GM19455 (cell line): ENCODE results near the gene AMBP.
A peak's percentile ranks its signal among the peaks of the same experiment; 100 is the strongest.

ENCODE experiments used
- ATAC-seq: cut with Tn5 transposase; IDR thresholded peaks from one replicate; pipeline ENCODE4 v1.9.1; 2021; ENCODE audit not compliant: unreplicated experiment

AMBP gene

DNA sequence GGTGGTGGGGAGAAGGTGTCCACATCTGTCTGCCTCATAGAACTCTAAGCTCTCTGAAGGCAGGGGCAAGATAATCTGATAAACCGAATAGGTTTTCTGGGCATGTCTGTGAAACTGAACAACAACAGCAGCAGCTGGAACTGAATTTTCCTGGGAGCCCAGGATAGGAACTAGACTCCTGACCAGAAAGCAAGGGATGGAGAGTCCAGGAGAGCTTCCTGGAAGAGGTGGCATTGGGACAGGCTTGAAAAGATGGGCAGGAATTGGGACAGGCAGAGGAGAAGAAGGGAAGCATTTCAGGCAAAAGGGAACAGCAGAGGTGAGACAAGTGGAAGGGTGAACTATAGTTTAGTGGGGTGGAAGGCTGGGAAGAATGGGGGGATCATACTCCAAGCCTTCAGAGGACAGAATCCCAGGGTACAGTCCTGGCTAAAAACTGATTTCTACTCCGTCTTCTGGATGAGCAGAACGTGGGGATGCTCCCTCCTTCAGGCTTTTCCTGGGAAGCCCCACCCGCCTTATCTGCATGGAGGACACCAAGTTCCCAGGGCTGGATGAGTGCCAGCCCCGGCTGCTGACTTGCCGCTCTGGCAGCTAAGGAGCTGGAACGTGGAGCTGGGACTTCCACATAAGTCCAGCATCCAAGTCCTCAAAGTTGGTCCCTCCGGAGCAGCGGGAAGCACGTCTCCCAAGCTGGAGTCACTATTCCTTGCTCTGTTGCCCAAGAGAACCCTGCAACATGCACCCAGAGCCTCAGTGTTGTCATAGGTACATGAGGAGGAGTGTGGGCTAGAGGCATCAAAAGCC, 34.9 kb upstream of the AMBP start:
- no peak for ATAC-seq

DNA sequence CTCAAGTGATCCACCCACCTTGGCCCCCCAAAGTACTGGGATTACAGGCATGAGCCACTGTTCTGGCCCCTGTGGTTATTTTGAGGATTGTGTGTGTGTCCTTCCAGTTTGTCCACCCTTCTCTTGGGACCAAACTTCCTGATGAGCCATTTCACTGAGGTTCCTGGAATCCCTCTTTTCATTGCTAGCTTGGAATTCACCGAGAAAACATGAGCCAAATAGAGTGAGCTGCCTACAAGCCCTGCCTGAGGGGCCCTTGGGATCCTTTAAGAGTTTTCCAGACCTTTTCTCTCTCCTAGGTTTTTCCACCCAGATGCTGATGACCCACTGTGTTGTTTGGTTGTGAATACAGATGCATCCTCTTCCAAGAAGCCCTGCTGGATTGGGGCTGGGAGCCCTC, 34.2 kb upstream of the AMBP start:
- no peak for ATAC-seq

DNA sequence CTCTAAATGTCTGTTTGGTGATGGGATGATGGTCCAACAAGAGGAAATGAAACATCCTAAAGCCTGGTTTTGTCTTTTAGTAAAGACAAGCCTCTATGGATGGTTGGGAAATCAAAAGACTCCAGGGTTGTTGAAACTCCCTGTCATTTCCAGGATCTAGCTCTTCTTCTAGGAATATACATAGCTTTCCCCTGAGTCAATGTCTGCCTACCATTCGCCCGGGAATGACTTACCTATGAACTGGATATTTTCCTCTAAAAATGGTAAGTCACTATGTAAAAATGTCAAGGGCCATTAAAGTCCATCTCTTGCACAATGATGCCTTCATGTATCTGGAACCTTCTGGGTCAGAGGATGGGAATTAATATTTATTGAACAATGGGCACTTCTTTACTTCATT, 32.1 kb upstream of the AMBP start:
- ATAC-seq, result no peak

DNA sequence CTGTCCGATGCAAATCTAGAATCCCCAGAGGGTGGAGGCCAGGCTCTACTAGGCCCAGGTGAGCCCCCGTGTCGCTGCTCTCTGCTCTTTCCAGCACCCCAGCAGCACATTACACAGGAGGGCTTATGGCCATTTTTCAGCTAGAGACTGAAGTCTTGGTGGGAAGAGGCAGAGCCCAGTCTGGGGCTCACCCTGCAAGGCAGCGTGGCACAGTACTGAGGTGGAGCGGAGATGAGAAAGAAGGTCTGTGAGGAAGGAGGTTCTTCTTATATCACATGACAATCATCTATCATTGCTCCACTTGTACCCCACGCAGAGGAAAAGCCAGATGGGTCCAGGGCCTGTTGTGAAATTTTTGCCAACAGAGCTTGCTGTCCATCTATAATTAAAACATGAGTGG, 31.0 kb upstream of the AMBP start:
- no peak for ATAC-seq

DNA sequence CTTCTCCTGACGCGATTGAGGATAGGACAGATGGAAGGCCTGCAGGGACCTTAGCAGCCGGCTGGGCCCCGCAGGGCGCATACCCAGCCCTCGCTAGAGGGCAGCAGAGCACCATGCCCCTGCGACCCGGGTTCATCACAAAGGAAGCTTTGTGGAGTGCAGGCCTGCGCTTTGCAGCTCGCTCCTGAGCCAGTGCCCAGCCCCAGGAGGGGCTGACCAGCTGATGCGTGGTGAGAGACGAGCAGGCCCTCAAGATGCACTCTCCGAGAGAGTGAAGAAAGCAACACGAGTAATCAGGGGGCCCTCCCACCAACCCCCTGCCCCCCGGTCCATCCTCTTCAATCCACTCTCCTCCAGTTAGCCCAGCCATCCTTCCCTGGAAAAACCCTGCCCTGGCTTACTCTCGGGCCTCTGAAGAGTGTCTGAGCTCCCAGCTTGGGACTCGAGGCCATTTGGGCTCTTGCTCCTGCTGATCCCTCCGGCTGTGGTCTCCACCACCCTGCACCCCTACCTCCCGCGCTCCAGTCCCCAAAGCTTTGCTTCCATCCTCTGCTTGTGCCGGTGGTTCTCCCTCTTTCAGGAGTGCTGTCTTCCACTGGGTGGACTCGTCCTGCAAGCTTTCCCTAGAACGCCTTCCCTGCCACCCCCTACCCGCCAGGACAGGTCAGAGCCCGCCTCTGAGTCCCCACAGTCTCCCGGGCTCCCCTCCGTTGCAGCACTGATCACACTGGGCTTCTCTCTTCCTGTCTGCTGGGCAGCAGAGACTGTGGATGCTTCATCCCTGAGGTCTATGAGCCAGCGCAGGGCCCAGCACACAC, 30.1 kb upstream of the AMBP start:
- ATAC-seq, result peak; percentile 86

DNA sequence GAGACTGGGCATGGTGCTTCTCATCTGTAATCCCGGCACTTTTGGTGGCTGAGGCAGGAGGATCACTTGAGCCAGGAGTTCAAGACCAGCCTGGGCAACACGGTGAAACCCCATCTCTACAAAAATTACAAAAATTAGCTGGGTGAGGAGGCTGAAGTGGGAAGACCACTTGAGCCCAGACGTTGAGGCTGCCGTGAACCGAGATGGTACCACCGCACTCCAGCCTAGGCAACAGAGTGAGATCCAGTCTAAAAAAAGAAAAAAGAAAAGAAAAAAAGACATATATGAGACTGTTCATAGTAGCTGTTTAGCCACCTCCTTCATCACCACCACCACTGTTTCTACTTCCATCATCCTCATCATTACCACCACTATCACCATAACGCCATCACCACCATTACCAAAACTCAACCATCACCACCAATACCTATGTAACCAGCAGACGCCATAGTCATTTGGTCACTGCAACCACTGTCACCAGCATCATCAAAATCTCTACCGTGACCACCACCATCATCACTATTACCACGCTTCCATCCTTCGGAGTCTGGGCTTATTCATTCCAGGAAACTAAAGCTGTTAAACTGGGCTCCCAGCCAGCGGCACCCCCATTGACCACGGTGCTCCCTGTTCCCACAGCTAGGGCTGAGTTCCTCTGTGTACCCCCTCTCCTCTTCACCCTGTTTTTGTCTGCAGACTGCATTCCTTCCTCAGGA, 29.3 kb upstream of the AMBP start:
- no peak for ATAC-seq

DNA sequence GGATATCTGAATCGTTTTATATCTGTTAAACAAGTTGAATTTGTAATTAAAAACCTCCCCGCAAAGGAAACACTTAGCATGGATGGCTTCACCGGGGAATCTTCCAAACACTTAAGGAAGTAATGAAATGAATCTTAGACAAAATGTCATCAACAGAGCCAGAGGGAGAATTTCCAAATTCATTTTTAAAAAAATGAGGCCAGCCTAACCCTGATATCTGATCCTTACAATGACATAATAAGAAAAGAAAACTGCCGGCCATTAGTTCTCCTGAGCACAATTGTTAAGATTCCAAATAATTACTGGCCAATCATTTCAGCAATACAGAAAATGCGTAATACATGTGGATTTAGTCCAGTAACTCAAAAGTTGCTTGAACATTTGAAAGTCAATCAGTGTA, 27.1 kb upstream of the AMBP start:
- ATAC-seq, result no peak

DNA sequence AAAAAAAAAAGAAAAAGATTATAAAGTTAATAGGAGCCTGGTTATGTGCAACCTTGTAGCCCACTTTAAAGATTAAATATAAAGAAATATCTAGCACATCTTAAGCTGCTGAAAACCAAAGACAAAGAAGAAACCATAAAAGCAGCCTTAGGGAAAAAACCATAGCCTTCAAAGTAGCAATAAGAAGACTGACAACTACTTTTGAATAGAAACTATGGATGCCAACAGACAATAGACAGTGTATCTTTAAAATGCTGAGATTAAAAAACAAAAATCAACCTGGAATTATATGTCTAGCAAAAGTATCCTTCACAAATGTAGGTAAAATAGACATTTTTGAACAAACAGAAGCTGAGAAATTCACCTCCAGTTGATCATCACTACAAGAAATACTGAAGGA, 24.4 kb upstream of the AMBP start:
- ATAC-seq, result no peak

DNA sequence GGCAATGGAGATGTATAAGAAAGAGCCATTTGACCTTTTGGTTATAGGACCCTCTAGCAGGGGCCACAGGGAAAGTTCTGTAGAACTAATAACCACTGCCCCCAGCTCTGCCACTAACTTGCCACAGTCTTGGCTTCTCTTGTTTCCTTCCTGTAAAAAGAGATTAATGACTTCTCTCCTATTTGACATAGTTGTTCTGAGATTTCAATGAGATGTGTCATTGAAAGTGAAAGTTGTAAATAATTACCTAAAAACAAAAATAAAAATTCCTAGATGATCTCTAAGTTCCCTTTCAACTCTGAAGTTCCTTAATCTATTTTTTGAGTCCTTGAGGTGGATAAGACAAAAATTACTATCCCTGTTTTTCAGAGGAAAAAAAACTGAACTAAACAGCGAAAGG, 22.4 kb upstream of the AMBP start:
- ATAC-seq, result no peak

DNA sequence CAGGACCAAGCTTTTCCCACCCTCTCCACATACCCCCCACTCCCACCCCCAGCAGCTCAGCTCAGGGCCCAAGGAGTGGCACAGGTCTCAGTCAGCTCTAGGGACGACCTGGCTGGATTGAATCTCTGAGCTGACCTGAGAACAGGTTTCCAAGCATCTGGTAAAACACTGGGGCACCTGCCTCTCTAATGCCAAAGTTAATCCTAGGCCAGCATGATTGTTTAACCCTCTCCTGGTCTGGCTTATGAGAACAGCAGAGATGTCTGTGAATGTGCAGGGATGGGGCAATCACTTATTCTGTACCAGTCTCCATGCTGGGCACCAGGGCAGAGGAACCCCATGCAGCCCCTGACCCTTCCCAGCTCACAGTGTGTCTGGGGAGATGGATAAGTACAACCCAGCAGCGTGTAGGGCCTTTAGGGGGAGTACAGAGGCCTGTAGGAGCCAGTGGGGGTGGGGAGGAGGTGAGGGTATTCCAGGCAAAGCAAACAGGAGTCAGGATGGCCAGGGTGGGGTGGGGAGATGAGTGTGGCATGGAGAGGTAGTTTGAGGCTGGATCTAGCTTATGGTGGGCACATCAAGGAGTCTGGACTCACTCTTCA, 21.7 kb upstream of the AMBP start:
- ATAC-seq, result no peak

DNA sequence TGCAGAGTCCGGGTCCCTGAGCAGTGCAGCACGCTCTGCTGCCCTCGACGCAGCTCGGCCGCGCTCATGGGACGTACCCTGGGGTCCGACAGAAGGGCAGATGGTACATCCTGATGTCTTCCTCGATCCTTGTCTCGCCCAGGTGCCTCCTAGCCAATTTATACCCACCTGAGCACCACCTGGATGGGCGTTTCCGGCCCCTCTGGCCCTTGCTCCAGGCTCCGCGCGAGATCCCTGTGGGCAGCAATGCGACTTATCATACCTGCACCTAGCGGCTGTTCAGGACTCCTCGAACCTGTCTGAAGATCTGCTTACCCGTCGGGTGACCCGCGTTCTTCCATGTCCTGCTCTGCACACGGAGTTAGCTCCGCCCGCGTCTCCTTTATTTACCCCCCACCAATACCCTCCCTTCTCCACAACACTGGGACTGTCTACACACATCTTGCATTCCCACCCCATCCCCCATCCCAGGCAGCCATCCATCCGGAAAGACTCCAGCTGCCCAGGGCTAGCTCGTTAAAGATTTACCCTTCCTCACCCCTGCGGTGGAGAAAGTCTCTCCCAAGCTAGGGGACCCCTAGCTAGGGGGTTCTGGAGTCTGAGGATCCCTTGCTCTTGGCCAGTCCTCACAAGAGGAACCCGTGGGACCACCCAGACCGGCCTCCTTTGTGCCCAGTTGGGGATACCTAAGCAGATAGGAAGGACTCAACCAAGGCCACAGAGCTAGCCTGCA, 21.0 kb upstream of the AMBP start, which contains the start of gene KIF12:
Gene KIF12 (minus strand): TSS at position 357 of the 733 bp plus-strand sequence. CDS start 16 bp downstream, at position 341.
- no peak for ATAC-seq

DNA sequence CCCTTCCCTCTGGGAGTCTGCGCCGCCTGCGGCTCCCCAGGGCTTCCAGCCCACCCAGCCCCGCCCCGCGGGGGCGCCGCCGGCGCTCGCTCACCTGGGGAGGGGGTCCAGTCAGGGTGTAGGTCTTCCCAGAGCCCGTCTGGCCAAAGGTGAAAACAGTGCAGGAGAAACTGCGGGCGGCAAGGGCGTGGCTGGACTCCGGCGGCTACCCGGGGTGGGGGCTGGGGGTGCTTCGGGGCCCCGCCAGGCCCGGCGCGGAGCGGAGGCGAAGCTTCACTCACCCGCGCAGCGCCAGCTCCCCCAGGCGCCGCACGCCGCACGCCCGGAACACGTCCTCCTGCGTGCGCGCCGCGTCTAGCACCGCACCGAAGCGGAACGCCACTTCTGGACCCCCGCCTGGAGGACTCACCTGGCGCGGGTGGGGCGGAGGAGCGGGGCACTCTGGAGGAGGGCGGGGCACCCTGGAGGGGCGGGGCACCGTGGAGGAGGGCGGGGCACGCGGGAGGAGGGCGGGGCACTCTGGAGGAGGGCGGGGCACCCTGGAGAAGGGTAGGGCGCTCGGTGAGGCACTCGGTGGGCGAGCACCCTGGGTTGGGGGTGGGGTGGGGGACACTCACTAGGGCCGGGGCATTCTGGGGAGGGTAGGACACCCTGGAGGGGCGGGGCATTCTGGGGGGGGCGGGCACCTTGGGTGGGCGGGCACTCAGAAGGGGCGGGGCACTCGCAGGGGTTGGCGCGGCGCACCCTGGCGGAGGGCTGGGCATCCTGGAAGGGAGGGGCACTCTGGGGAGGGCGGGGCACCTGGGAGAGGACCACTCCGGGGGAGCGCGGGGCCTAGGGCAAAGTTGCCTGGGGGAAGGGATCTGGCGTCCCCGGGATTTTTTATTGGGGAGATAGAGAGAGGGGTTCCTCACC, 20.2 kb upstream of the AMBP start:
- no peak for ATAC-seq

DNA sequence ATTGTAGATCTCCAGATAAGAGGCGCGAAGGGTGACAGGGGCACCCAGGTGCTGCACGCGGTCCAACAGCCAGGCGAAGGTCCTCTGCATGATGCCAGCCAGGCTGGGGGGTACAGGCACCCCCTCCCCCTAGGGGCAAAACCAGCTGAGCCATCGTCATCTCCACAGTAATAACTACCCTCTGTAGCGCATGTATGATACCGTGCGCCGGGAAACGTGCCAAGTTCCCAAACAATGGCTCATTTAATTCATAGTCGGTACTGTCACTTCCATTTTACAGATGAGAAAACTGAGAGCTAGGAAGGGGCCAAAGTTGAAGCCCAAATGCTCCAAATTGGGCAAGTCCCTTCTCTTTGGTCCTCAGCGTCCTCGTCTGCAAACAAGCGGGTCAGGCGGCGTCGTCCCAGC, 19.5 kb upstream of the AMBP start:
- ATAC-seq, result no peak

DNA sequence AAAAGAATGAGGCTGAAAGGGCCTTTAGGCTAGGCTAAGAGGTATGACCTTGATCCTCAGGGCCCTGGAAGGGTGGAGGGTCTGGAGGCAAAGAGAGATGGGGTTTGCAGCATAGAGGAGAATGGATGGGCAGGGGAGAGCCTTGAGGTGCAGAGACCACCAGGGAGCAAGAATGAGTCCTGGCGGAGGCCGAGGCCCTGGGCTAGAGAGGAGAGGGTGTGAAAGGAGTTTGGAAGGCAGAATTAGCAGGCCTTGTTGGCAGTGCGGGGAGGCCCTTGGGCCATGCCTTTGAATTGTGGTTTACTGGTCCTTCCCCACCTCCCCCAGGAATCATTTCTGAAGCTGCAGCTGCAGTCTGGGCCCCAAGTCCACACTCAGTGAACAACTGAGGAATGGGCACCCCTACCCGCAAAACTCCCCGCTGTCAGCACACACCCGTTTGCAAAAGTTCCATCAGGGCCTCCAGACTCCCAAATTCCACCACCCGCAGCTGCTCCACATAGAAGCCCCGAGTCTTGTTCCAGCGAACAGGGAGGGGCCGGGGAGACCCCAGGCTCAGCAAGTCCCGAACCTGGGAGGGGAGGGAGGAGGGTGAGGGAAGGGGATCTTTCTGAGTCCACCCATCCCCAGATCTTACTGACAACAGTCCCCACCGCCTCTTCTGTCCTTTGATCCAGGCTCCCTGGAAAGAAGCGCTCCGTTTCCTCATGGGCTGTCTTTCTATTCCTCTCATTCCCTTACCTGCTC, 18.9 kb upstream of the AMBP start:
- no peak for ATAC-seq

DNA sequence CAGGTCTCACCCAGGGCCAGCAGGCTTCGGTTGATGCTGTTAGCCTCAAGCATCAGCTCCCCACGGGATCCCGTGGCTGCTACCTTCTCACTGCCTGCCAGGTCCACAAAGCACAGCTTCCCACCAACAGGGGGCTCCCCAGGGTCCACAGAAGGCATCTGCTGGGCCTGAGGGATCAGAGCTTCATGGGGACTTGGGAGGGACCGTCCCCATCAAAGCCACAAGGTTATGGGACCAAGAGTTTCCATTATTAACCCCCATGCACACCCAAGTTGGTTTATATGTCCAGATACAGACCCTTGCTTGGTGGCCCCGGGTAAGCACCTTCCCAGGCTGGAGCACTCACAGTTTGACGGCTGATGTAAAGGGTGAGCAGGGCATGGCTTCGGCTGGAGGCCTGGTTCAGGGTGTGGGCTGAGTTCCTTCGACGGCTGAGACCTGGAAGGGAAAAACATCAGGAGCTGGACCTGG, 18.0 kb upstream of the AMBP start:
- ATAC-seq, result no peak

DNA sequence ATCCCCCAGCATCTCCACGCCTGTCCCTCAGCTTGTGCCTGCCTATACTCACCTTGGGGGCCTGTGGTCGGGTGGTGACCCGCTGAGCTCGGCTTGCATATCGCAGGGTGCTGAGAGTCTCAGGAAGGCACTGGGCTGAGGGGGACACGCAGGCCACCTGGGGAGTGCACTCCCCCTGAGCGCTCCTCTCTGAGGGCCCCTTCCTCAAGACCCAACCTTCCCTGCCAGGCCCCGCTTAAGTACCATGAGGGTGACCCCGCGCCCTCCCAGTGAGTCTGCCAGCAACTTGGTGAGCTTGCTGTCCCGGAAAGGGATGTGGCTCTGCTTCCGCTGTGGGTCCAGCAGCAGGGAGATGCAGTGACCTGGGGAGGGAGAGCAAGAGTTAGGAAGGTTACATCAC, 16.9 kb upstream of the AMBP start:
- ATAC-seq, result no peak

DNA sequence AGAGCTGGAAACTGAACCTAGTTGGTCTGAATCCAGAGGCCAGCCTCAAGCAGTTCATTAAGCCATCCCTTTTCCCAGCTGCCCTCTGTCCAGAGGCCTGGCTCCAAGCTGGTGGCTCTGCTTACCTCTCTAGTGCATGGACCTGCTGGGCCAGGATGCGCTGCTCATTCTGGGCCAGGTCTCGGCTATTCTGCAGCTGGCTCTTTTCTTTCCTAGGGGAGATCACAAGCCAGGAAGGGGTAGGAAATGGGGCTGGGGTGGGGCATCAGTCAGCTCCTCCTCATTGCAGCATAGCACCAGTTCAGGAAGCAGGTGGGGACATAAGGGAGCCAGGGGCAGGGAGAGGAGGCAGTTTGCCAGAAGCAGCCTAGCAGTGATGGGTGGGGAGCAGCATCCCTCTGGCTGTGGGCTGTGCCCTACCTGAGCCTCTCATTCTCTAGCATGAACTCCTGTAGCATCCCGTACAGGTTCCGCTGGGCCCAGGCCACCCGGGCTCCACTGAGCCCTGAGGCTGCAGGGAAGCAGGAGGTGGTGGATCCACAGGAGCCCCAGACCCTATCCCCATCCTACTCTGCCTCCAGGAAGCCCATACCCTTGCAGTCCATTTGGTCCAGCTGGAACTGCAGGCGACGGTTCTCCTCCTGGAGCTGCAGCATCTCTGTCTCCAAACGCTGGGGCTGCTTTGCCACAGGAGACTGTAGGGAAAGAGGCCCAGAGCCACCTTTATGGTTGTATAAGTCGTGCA, 15.8 kb upstream of the AMBP start:
- no peak for ATAC-seq

DNA sequence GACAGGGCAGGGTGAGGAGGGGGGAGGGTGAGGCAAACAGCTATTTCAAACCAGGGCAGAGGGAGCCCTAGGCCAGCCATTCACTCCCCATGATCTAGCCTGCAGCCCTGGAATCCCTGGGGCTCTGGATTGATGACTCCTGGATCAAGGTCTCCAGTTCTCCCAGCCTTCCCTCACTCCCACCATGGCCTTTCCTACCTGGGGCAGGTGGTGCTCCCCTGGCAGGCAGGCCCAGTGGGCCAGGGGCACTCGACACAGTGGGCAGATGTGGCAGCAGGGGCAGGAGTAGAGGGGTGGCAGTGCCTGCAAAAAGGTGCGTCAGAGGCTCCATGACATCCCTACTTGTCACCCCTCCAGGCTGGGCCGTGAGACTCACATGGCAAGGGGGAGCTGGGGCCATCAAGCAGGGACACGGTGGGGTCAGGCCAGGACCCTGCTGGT, 15.0 kb upstream of the AMBP start:
- no peak for ATAC-seq
